HepG2 (cell line): ENCODE results near the gene H6PD. TPM values are rescaled to one million over a fixed set of nuclear protein-coding genes. Genes with fewer than 3 reads are reported as not detected.

Experiments used
- ASH2L ChIP-seq: fragments of 300-600, 200-600 bp; sonication (generic); IDR thresholded peaks from 2 replicates; pipeline ENCODE4 v1.7.0; 2017; ENCODE audit warnings: low read depth, mild to moderate bottlenecking, moderate library complexity, mixed read lengths, low read length; ENCODE audit not compliant: insufficient read length
- HMG20A ChIP-seq: IDR thresholded peaks from 2 replicates; pipeline ENCODE4 v1.6.1; 2016; ENCODE audit warnings: borderline replicate concordance
- HNF4A ChIP-seq: sonication (generic); formaldehyde crosslinking; IDR thresholded peaks from 2 replicates; pipeline ENCODE4 v1.4.0; 2020; ENCODE audit warnings: missing genetic modification reagents
- JUNB ChIP-seq: sonication (generic); formaldehyde crosslinking; IDR thresholded peaks from 2 replicates; pipeline ENCODE4 v1.8.0; 2022; ENCODE audit warnings: missing genetic modification reagents, mild to moderate bottlenecking, borderline replicate concordance
- KDM5A ChIP-seq: fragments of 200-600 bp; sonication (generic); IDR thresholded peaks from 2 replicates; pipeline ENCODE4 v1.7.0; 2018; ENCODE audit warnings: antibody characterized with exemption, mild to moderate bottlenecking, low read length, borderline replicate concordance
- NFKBIZ ChIP-seq: IDR thresholded peaks from 2 replicates; pipeline ENCODE4 v1.6.1; 2018; ENCODE audit warnings: missing genetic modification reagents, missing compliant biosample characterization
- RAD51 ChIP-seq: fragments of 450-650 bp; IDR thresholded peaks from 2 replicates; pipeline ENCODE4 v1.6.1; 2016; ENCODE audit warnings: borderline replicate concordance
- SP140L ChIP-seq: sonication (generic); formaldehyde crosslinking; IDR thresholded peaks from 2 replicates; pipeline ENCODE4 v1.4.0; 2020; ENCODE audit warnings: missing genetic modification reagents, borderline replicate concordance
- SYNCRIP ChIP-seq: fragments of 200-400 bp; formaldehyde crosslinking; IDR thresholded peaks from 2 replicates; pipeline ENCODE4 v1.6.1; 2018; ENCODE audit warnings: mild to moderate bottlenecking, low read depth, low read length; ENCODE audit not compliant: insufficient read depth
- TAF1 ChIP-seq: sonication (generic); formaldehyde crosslinking; IDR thresholded peaks from 2 replicates; pipeline ENCODE4 v1.4.0; 2020; ENCODE audit warnings: missing genetic modification reagents
- YEATS4 ChIP-seq: sonication (generic); formaldehyde crosslinking; IDR thresholded peaks from 2 replicates; pipeline ENCODE4 v1.4.0; 2020; ENCODE audit warnings: missing genetic modification reagents, borderline replicate concordance
- ZNF7 ChIP-seq: IDR thresholded peaks from 2 replicates; pipeline ENCODE4 v1.6.1; 2016; ENCODE audit warnings: missing biosample characterization, missing genetic modification reagents
- ZNF770 ChIP-seq: sonication (generic); formaldehyde crosslinking; IDR thresholded peaks from 2 replicates; pipeline ENCODE4 v1.5.0; 2020; ENCODE audit warnings: mild to moderate bottlenecking, missing genetic modification reagents
- ZNF839 ChIP-seq: sonication (generic); formaldehyde crosslinking; IDR thresholded peaks from 2 replicates; pipeline ENCODE4 v1.4.0; 2020; ENCODE audit warnings: missing genetic modification reagents, mild to moderate bottlenecking, borderline replicate concordance
- ZSCAN31 ChIP-seq: sonication (generic); formaldehyde crosslinking; IDR thresholded peaks from 2 replicates; pipeline ENCODE4 v1.5.0; 2020; ENCODE audit warnings: low read depth, mild to moderate bottlenecking, missing genetic modification reagents
- ZUFSP ChIP-seq: sonication (generic); formaldehyde crosslinking; IDR thresholded peaks from 2 replicates; pipeline ENCODE4 v1.9.0; 2021; ENCODE audit warnings: missing genetic modification reagents, mild to moderate bottlenecking, borderline replicate concordance
- polyA plus RNA-seq, 8 experiments: library from polyadenylated mRNA; depleted of rRNA in 3 of 8; stranded (reverse) in 7 of 8; unstranded in 1 of 8; fragments of >200 nt; fragmentation: Illumina TruSeq in 4 of 8; extraction: Trizol in 4 of 8; gene quantifications; 2 replicates each; pipeline versions ENCODE4 v1.2.1 to v1.2.3, GENCODE V29; 2011 to 2016; ENCODE audit warnings: low read depth in 4 of 8, missing spikeins in 1 of 8, mixed read lengths in 1 of 8; ENCODE audit not compliant: insufficient read depth in 1 of 8
- total RNA-seq, 5 experiments: library from RNA; depleted of rRNA; stranded (reverse); fragments of >200 nt; fragmentation: Illumina TruSeq; extraction: Trizol; gene quantifications; 2 replicates each; pipeline ENCODE4 v1.2.3, GENCODE V29; 2016; ENCODE audit warnings: low read depth in 1 of 5
- TF ChIP-seq, protein P1 (sequence below): sonication (generic); formaldehyde crosslinking; IDR thresholded peaks from 2 replicates; pipeline ENCODE4 v1.4.0; 2020; ENCODE audit warnings: low read depth, mild to moderate bottlenecking, missing genetic modification reagents
- TF ChIP-seq, protein P2 (sequence below): sonication (generic); formaldehyde crosslinking; IDR thresholded peaks from 2 replicates; pipeline ENCODE4 v1.4.0; 2020; ENCODE audit warnings: missing genetic modification reagents

Gene H6PD
- total and polyA plus RNA-seq, 2 of the 13 experiments (the other 11 are each of a cell fraction or from before 2014, with no cell fraction given), result 9.3 to 14.1 TPM

DNA sequence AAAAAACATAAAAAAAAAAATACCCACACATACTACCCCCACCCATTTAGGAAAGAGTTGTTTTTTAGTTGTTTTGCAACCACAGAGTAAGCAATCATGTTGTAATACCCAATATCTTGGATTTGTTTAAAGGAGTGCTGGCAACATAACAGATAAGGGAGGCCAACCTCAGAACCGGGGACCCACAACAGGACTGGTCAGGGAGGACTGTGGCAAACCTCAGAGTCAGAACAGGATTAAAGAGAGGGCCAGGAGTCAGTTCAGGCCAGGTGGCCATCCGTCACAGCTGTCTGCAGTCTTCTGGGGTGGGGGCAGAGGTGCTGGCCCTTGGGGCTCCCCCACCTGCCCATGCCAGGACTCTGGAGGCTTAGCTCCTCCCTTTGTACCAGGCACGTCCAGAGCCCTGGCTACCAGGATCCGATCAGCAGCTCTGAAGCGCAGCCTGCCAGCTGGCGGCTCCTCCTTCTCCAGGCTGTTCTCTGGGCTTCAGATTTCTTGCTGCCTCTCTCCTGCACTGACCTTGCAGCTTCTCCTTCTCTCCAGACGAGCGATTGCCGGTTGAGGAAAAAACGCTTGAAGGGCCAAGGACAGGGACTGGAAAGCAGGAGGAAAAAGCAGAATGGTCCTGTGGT lies 7.9 kb downstream of the H6PD start (continued):
- TF ChIP-seq JUNB (no peak), HNF4A (CRISPR knock-in tag) (peak; percentile 30), KDM5A (no peak), TAF1 (CRISPR knock-in tag) (no peak), ZSCAN31 (CRISPR knock-in tag) (no peak), ZNF770 (no peak), SP140L (no peak), ASH2L (no peak), HMG20A (no peak), SYNCRIP (no peak), YEATS4 (CRISPR knock-in tag) (no peak), NFKBIZ (CRISPR knock-in tag) (no peak), RAD51 (no peak), ZUFSP (CRISPR knock-in tag) (no peak), ZNF839 (CRISPR knock-in tag) (no peak), ZNF7 (CRISPR knock-in tag) (no peak)
- TF ChIP-seq, protein P1, sequence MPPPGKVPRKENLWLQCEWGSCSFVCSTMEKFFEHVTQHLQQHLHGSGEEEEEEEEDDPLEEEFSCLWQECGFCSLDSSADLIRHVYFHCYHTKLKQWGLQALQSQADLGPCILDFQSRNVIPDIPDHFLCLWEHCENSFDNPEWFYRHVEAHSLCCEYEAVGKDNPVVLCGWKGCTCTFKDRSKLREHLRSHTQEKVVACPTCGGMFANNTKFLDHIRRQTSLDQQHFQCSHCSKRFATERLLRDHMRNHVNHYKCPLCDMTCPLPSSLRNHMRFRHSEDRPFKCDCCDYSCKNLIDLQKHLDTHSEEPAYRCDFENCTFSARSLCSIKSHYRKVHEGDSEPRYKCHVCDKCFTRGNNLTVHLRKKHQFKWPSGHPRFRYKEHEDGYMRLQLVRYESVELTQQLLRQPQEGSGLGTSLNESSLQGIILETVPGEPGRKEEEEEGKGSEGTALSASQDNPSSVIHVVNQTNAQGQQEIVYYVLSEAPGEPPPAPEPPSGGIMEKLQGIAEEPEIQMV (CRISPR knock-in tag), result no peak
- TF ChIP-seq, protein P2, sequence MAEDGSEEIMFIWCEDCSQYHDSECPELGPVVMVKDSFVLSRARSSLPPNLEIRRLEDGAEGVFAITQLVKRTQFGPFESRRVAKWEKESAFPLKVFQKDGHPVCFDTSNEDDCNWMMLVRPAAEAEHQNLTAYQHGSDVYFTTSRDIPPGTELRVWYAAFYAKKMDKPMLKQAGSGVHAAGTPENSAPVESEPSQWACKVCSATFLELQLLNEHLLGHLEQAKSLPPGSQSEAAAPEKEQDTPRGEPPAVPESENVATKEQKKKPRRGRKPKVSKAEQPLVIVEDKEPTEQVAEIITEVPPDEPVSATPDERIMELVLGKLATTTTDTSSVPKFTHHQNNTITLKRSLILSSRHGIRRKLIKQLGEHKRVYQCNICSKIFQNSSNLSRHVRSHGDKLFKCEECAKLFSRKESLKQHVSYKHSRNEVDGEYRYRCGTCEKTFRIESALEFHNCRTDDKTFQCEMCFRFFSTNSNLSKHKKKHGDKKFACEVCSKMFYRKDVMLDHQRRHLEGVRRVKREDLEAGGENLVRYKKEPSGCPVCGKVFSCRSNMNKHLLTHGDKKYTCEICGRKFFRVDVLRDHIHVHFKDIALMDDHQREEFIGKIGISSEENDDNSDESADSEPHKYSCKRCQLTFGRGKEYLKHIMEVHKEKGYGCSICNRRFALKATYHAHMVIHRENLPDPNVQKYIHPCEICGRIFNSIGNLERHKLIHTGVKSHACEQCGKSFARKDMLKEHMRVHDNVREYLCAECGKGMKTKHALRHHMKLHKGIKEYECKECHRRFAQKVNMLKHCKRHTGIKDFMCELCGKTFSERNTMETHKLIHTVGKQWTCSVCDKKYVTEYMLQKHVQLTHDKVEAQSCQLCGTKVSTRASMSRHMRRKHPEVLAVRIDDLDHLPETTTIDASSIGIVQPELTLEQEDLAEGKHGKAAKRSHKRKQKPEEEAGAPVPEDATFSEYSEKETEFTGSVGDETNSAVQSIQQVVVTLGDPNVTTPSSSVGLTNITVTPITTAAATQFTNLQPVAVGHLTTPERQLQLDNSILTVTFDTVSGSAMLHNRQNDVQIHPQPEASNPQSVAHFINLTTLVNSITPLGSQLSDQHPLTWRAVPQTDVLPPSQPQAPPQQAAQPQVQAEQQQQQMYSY (CRISPR knock-in tag), result no peak
